Upper lobe of left lung (tissue), 6 donors: ENCODE data around the gene MIS18A. TPM values are rescaled to one million over a fixed set of nuclear protein-coding genes. Genes with fewer than 3 reads are reported as not detected.

Source experiments
- ATAC-seq, 2 donors: fragments of 200-7000 bp; cut with Tn5 transposase; one replicate each; pipeline ENCODE4 v1.9.1; 2022; ENCODE audit warnings: mild to moderate bottlenecking in 2 of 2, moderate library complexity in 2 of 2; ENCODE audit not compliant: low FRiP score in 2 of 2
- DNase-seq, 2 donors: peaks; one replicate each; pipeline ENCODE4 v3.0.0-alpha.2; 2019 to 2020
- H3K27ac ChIP-seq, 4 donors: fragments of 200-600 bp; sonication (generic); one replicate each; pipeline ENCODE4 v1.5.1; 2016 to 2019
- H3K27me3 ChIP-seq, 4 donors: fragments of 200-600 bp; sonication (generic); one replicate each; pipeline ENCODE4 v1.5.1; 2017 to 2019
- H3K36me3 ChIP-seq, 4 donors: fragments of 200-600 bp; sonication (generic); one replicate each; pipeline ENCODE4 v1.5.1; 2016 to 2019
- H3K4me1 ChIP-seq, 4 donors: fragments of 200-600 bp; sonication (generic); one replicate each; pipeline ENCODE4 v1.5.1; 2018 to 2019
- H3K4me3 ChIP-seq, 4 donors: fragments of 200-600 bp; sonication (generic); one replicate each; pipeline ENCODE4 v1.5.1; 2017 to 2019; ENCODE audit warnings: mild to moderate bottlenecking in 2 of 4, moderate library complexity in 1 of 4
- H3K9me3 ChIP-seq, 4 donors: fragments of 200-600 bp; sonication (generic); one replicate each; pipeline ENCODE4 v1.5.1; 2018 to 2019
- CTCF ChIP-seq, 6 experiments: fragments of 450-650 bp in 4 of 6; fragments of 200-600 bp in 2 of 6; sonication (generic) in 2 of 6; IDR thresholded peaks; one replicate each; pipeline ENCODE4 v1.5.1; 2016 to 2019; ENCODE audit warnings: antibody characterized with exemption in 6 of 6
- EP300 ChIP-seq, 4 donors: sonication (generic); formaldehyde crosslinking; IDR thresholded peaks; one replicate each; pipeline ENCODE4 v1.5.1; 2017; ENCODE audit warnings: antibody characterized with exemption in 4 of 4, control low read depth in 2 of 4
- POLR2A ChIP-seq, 4 donors: fragments of 450-650 bp; IDR thresholded peaks; one replicate each; pipeline ENCODE4 v1.5.1; 2016 to 2017; ENCODE audit warnings: antibody characterized with exemption in 4 of 4, mild to moderate bottlenecking in 2 of 4
- POLR2AphosphoS5 ChIP-seq, 2 donors: sonication (generic); formaldehyde crosslinking; IDR thresholded peaks; one replicate each; pipeline ENCODE4 v1.5.1; 2017; ENCODE audit warnings: antibody characterized with exemption in 2 of 2
- WGBS, 2 donors: methylation state at CpG; one replicate each; pipeline ENCODE4 v1.1.5; 2017 to 2018; 5-methylcytosine and 5-hydroxymethylcytosine counted together
- total RNA-seq, 6 donors: library from RNA; depleted of rRNA in 4 of 6; stranded (reverse); fragments of >200 nt in 4 of 6; gene quantifications; one replicate each; pipeline versions ENCODE4 v1.1.0 to v1.2.1, GENCODE V29; 2016 to 2021
- donor health status: DM: no; HTN: no; CAD: no; lungs with moderate emphysema.
- donor health status: DM: no; HTN: yes; CAD: no; lungs with severe emphysema.

Gene MIS18A
- total RNA-seq, 6 donors from 2014 or later, result 3.3 to 7.8 (median 5.4) TPM; not detected in 1

DNA sequence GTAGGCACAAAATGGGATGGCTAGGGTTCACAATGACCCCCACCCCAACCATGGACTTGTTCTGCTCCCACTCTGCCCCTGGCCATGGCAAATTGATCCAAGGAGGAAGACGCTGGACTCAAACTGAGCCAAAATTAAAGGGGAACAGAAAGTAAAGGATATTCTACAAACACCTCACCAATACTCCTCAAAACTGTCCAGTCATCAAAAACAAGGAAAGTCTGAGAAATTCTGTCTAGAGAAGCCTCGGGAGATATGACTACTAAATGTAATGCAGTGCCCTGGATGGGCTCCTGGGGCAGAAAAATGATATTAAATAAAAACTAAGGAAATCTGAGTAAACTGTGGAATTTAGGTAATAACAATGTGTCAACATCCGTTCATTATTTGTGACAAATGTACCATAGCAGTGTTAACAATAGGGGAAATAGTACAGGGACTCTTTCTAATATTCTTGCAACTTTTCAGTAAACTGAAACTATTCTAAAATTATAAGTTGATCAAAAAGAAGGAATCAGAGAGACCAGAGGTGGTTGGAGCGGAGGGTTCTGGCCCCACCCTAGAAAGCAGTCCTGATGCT, 45.0 kb downstream of the MIS18A start:
- H3K27me3 ChIP-seq, result no peaks in the 10 kb centered on the region
- H3K36me3 ChIP-seq, result no peaks in the 10 kb centered on the region
- ATAC-seq (no peak), DNase-seq (no peak)
- no peaks in the 10 kb centered on the region for H3K4me1 ChIP-seq
- H3K27ac ChIP-seq, result no peak overlapping the region
- H3K4me3 ChIP-seq, result no peak overlapping the region
- WGBS, 2 donors, result 91 to 94% methylated on average over 4 of the region's 4 CpGs
- no peak for TF ChIP-seq CTCF (IDR thresholded peaks at IDR 0.05)
- TF ChIP-seq POLR2AphosphoS5 (IDR thresholded peaks at IDR 0.05), result no peak
- no peaks in the 10 kb centered on the region for H3K9me3 ChIP-seq

GRCh38 chr21:32233055-32233546, 45.7 kb downstream of the MIS18A start:
- H3K36me3 ChIP-seq, result no peaks in the 10 kb centered on the region
- H3K27ac ChIP-seq, result no peak overlapping the region
- 84 to 88% methylated on average over 4 of the region's 4 CpGs for WGBS, 2 donors
- ATAC-seq (no peak), DNase-seq (no peak)
- H3K4me1 ChIP-seq, result no peaks in the 10 kb centered on the region
- H3K9me3 ChIP-seq, result no peaks in the 10 kb centered on the region
- H3K27me3 ChIP-seq, result no peaks in the 10 kb centered on the region
- TF ChIP-seq POLR2AphosphoS5 (IDR thresholded peaks at IDR 0.05), result no peak
- TF ChIP-seq EP300 (IDR thresholded peaks at IDR 0.05), result no peak
- H3K4me3 ChIP-seq, result no peak overlapping the region

DNA sequence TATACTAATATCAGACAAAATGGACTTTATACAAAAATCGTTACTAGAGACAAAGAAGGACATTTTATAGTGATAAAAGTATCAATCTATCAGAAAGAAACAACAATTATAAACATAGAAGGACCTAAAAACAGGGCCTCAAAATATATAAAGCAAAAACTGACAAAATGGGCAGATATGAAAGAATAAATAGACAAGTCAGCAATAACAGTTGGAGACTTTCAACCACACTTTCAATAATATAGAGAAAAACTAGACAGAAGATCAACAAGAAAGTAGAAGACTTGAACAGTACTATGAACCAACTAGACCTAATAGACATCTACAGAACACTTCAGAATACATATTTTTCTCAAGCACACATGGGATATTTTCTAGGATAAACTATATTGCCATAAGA, 52.4 kb downstream of the MIS18A start:
- Histone ChIP-seq H3K27ac (no peak overlapping the region), H3K27me3 (no peaks in the 10 kb centered on the region), H3K4me3 (no peak overlapping the region), H3K9me3 (no peaks in the 10 kb centered on the region), H3K36me3 (no peaks in the 10 kb centered on the region), H3K4me1 (no peaks in the 10 kb centered on the region)
- WGBS, 2 donors, result 74 to 82% methylated on average over 1 of the region's 1 CpG
- TF ChIP-seq POLR2A (IDR thresholded peaks at IDR 0.05) (no peak), CTCF (IDR thresholded peaks at IDR 0.05) (no peak), POLR2AphosphoS5 (IDR thresholded peaks at IDR 0.05) (no peak), EP300 (IDR thresholded peaks at IDR 0.05) (no peak)
- DNase-seq (no peak), ATAC-seq (no peak)

Other genes starting within 250 kb of the MIS18A start
- gene MRAP, start 19.8 kb upstream of the MIS18A start, total RNA-seq, result 1 to 10 TPM in 1 of 6 donors, under 1 TPM in 2, not detected in 3; 0.46 to 2.3 (median 0.54) TPM
- 10 to 100 TPM in 5 of 6 donors, 1 to 10 TPM in 1; 9.3 to 23.0 (median 14.1) TPM for gene URB1, start 114.0 kb upstream of the MIS18A start, total RNA-seq
- 10 to 100 TPM; 40.2 to 75.6 (median 55.7) TPM for gene EVA1C, start 133.7 kb upstream of the MIS18A start, total RNA-seq